Astrocyte of the spinal cord (primary cell): ENCODE measurements around the gene SCD.

Source experiments
- DNase-seq: peaks from one replicate; pipeline ENCODE4 v3.0.0; 2011; ENCODE audit warnings: low read depth, low spot score
- H3K4me3 ChIP-seq: 2 replicates; pipeline ENCODE4 v1.5.1; 2011; ENCODE audit warnings: low read depth, mild to moderate bottlenecking, low read length, moderate library complexity
- in situ Hi-C: cut with HindIII; loops from 2 replicates; pipeline ENCODE4 v1.10.0; 2017; ENCODE audit warnings: low sequenced_read_pairs
- TF ChIP-seq, protein P1 (sequence below): IDR thresholded peaks from 2 replicates; pipeline ENCODE4 v1.5.1; 2012; ENCODE audit warnings: low read depth, mild to moderate bottlenecking, low read length, inconsistent platforms

SCD gene

DNA sequence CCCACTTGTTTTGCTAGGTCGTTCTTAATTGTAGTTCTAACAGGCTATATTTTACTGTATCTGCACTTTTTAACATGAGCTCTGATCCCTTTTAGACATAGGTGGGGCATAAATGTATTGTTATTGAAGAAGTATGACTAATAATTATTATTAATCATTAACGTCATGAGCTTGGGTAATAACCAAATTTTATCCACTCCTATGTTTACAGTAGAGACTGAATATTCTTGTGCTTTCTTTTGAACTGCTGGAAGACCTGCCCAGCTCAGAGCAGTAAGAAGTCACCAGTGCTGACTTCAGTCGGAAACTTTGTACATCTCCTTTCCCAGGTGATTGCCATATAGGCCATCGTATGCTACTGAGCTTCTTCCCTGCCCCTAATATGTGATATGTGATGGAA is 35.7 kb upstream of the SCD start:
- TF ChIP-seq, protein P1, sequence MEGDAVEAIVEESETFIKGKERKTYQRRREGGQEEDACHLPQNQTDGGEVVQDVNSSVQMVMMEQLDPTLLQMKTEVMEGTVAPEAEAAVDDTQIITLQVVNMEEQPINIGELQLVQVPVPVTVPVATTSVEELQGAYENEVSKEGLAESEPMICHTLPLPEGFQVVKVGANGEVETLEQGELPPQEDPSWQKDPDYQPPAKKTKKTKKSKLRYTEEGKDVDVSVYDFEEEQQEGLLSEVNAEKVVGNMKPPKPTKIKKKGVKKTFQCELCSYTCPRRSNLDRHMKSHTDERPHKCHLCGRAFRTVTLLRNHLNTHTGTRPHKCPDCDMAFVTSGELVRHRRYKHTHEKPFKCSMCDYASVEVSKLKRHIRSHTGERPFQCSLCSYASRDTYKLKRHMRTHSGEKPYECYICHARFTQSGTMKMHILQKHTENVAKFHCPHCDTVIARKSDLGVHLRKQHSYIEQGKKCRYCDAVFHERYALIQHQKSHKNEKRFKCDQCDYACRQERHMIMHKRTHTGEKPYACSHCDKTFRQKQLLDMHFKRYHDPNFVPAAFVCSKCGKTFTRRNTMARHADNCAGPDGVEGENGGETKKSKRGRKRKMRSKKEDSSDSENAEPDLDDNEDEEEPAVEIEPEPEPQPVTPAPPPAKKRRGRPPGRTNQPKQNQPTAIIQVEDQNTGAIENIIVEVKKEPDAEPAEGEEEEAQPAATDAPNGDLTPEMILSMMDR = no peak
- no peak for DNase-seq
- in situ Hi-C loops = no loop called here
- H3K4me3 ChIP-seq = no peak overlapping the region

DNA sequence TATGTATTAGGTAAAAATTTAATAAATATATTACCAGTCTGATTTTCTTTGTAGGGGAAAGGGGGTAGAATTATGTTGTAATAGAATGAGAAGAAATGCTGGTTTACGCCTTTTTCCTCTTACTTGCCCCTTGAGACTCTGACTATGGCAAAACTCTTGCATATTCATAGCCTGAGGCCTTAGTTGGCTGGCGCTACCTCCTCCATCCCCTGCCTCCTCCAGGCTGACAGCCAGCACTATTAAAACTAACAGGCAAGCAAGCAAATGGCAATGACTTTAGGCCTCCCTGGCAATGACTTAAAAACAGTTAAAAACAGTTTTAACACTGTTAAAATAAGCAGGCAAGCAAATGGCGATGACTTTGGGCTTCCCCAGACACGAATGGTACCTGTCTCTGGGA is 31.4 kb upstream of the SCD start:
- DNase-seq = no peak
- in situ Hi-C loops = no loop called here
- TF ChIP-seq, protein P1 = no peak
- H3K4me3 ChIP-seq = no peak overlapping the region

DNA sequence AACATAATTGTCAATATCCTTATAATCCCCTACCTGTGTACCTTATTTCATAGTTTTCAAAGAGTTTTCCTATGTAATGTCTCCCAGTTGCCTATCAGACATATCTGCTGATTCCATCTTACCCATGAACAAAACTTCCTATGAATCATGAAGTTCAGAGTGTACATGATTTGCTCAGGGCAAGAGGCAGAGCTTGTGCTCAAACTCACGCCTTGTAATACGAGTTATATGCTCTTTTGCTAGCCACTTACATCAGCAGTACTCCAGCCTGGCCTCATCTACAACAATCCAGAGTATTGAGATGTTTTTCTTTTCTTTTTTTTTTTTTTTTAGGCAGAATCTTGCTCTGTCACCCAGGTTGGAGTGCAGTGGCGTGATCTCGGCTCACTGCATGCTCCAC is 28.8 kb upstream of the SCD start:
- in situ Hi-C loops = no loop called here
- no peak for DNase-seq
- no peak overlapping the region for H3K4me3 ChIP-seq
- TF ChIP-seq, protein P1 = no peak

DNA sequence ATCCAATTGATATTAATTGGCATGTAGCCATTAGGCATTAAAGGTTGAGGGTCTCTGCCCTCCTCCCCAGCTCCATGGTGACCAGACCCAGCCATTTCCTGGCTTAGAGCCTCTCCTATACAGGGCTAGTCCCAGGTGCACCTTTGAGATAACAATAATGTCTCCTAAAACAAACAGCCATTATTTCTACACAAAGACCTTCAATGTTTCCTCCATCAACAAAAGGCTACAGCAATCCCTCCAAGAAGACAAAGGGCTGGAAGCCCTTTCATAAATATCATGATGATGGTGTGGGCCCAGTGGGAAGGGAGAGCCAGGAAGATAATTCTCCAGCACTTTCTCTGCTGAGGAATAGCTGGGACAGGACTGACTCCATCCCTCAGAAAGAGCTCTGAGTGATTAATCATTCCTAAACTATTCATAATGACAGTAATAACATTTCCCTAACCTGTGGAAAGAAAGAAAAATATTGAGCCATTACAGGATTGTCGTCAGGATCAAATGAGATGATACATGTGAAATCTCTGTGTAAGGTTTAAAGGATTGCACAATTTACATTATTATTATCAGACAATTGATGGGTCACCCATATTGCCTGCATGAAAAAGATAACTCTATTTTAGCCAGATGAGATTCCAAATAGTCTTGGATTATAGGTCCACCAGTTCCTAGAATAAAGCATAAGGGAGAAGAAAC is 27.2 kb upstream of the SCD start:
- TF ChIP-seq, protein P1 = no peak
- in situ Hi-C loops = no loop called here
- H3K4me3 ChIP-seq = no peak overlapping the region
- no peak for DNase-seq

GRCh38 chr10:100325158-100325557 is 21.9 kb upstream of the SCD start:
- in situ Hi-C loops = loop anchor here (25.0 kb wide), 1 partner anchor 212 kb away; the partner anchor contains the start of genes HIF1AN and NDUFB8

GRCh38 chr10:100327007-100327717 is 19.9 kb upstream of the SCD start:
- TF ChIP-seq, protein P1 = no peak
- in situ Hi-C loops = loop anchor here (25.0 kb wide), 1 partner anchor 210 kb away; the partner anchor contains the start of genes HIF1AN and NDUFB8
- no peak for DNase-seq
- no peak overlapping the region for H3K4me3 ChIP-seq

More at GRCh38 chr10:100325158-100325557, 21.9 kb upstream of the SCD start:
- no peak for DNase-seq
- TF ChIP-seq, protein P1 = no peak
- H3K4me3 ChIP-seq = no peak overlapping the region
